Activated B cell treated with CpG ODN at 0.5 μM for 24 hours (primary cell): ENCODE results near the gene ASF1A. TPM values are rescaled to one million over a fixed set of nuclear protein-coding genes. Genes with fewer than 3 reads are reported as not detected.

ENCODE experiments used
- ATAC-seq: fragments of 200-7000 bp; cut with Tn5 transposase; one replicate; pipeline ENCODE4 v1.10.0; 2021; ENCODE audit warnings: low read depth, mild to moderate bottlenecking, moderate library complexity
- CTCF ChIA-PET: fragments of 350-600 bp; sonication (Branson Sonifier 250); formaldehyde crosslinking; loops from one replicate; lab custom pipeline; 2021; ENCODE audit warnings: antibody characterized with exemption; lab: Charles Lee
- POLR2A ChIA-PET: fragments of 350-600 bp; sonication (Branson Sonifier 250); formaldehyde crosslinking; loops from one replicate; lab custom pipeline; 2021; ENCODE audit warnings: antibody characterized with exemption; lab: Charles Lee
- DNase-seq: peaks from one replicate; pipeline ENCODE4 v3.0.0; 2022
- H3K27ac Mint-ChIP-seq: one replicate; pipeline ENCODE4 v1.8.0; 2020; ENCODE audit warnings: mixed read lengths
- H3K27me3 Mint-ChIP-seq: one replicate; pipeline ENCODE4 v1.8.0; 2021; ENCODE audit warnings: mixed read lengths
- H3K36me3 Mint-ChIP-seq: one replicate; pipeline ENCODE4 v1.8.0; 2021; ENCODE audit warnings: low read depth, mixed read lengths
- H3K4me1 Mint-ChIP-seq: one replicate; pipeline ENCODE4 v1.8.0; 2021; ENCODE audit warnings: mixed read lengths
- H3K4me3 Mint-ChIP-seq: one replicate; pipeline ENCODE4 v1.8.0; 2020; ENCODE audit warnings: mild to moderate bottlenecking, mixed read lengths
- H3K9me3 Mint-ChIP-seq: one replicate; pipeline ENCODE4 v1.8.0; 2020; ENCODE audit warnings: mixed read lengths
- CTCF ChIP-seq: fragments of 200-600 bp; IDR thresholded peaks from one replicate; pipeline ENCODE4 v1.8.0; 2022; ENCODE audit warnings: antibody characterized with exemption, mild to moderate bottlenecking
- intact Hi-C: fragments of 100-400 bp; cut with micrococcal nuclease; formaldehyde crosslinking; loops from one replicate; pipeline ENCODE4 v1.15.1; 2024
- total RNA-seq: library from RNA; stranded (reverse); gene quantifications from 2 replicates; pipeline ENCODE4 v1.2.3, GENCODE V29; 2022

ASF1A gene
- total RNA-seq, 1 donor from 2014 or later = 13.1 TPM

- ChIA-PET POLR2A (interaction anchor here (0.7 to 3.5 kb wide), 5 partner anchors 11 to 421 kb away, joined by 3 to 36 read pairs (median 6); partner anchors contain the start of gene MCM9), CTCF (interaction anchor here (2.4 kb wide), 1 partner anchor 93 kb away, joined by 10 read pairs; no protein-coding TSS in a partner anchor)
- intact Hi-C loops = loop anchor here (1.0 to 10.0 kb wide), 2 partner anchors 452 to 1218 kb away; partner anchors contain the start of gene NUS1
- no peak for TF ChIP-seq CTCF
- no peak for DNase-seq
- peaks cover 14% of the 10 kb centered on the region for H3K36me3 Mint-ChIP-seq
- no peaks in the 10 kb centered on the region for H3K9me3 Mint-ChIP-seq
- no peaks in the 10 kb centered on the region for H3K27me3 Mint-ChIP-seq
- H3K4me1 Mint-ChIP-seq = peaks cover 62% of the 10 kb centered on the region
- ATAC-seq = peak; percentile 10
- peak overlapping the region; percentile 99 for H3K4me3 Mint-ChIP-seq
- peak overlapping the region; percentile 90 for H3K27ac Mint-ChIP-seq
These were observed 717 bp upstream of the ASF1A start for GRCh38 chr6:118893064-118893806.

GRCh38 chr6:118894425-118895260, 691 bp downstream of the ASF1A start:
- ATAC-seq (peak; percentile 67), DNase-seq (peak; percentile 71)
- TF ChIP-seq CTCF = no peak
- peak overlapping the region; percentile 90 for H3K27ac Mint-ChIP-seq
- no peaks in the 10 kb centered on the region for H3K27me3 Mint-ChIP-seq
- intact Hi-C loops = loop anchor here (1.0 to 10.0 kb wide), 9 partner anchors 41 to 1220 kb away; partner anchors contain the start of genes CEP85L, FAM184A, MAN1A1 and MCM9
- H3K4me1 Mint-ChIP-seq = peaks cover 64% of the 10 kb centered on the region
- no peaks in the 10 kb centered on the region for H3K9me3 Mint-ChIP-seq
- H3K36me3 Mint-ChIP-seq = peaks cover 23% of the 10 kb centered on the region
- peak overlapping the region; percentile 99 for H3K4me3 Mint-ChIP-seq
- POLR2A ChIA-PET = interaction anchor here (0.5 to 3.5 kb wide), 10 partner anchors 12 to 243 kb away, joined by 3 to 36 read pairs (median 6); partner anchors contain the start of genes CEP85L and MCM9
- CTCF ChIA-PET = interaction anchor here (1.4 to 2.4 kb wide), 2 partner anchors 12 to 94 kb away, joined by 4 to 10 read pairs; no protein-coding TSS in a partner anchor

- no peaks in the 10 kb centered on the region for H3K27me3 Mint-ChIP-seq
- H3K4me3 Mint-ChIP-seq = peak overlapping the region; percentile 99
- DNase-seq = no peak
- H3K36me3 Mint-ChIP-seq = peaks cover 27% of the 10 kb centered on the region
- intact Hi-C loops = loop anchor here (2.0 to 10.0 kb wide), 3 partner anchors 184 to 1220 kb away; partner anchors contain the start of genes FAM184A and NUS1
- no peak for ATAC-seq
- no peak for TF ChIP-seq CTCF
- no peaks in the 10 kb centered on the region for H3K9me3 Mint-ChIP-seq
- CTCF ChIA-PET = interaction anchor here (1.4 to 2.4 kb wide), 2 partner anchors 13 to 95 kb away, joined by 4 to 10 read pairs; no protein-coding TSS in a partner anchor
- H3K4me1 Mint-ChIP-seq = peaks cover 61% of the 10 kb centered on the region
- POLR2A ChIA-PET = interaction anchor here (0.5 to 3.5 kb wide), 10 partner anchors 13 to 244 kb away, joined by 3 to 36 read pairs (median 6); partner anchors contain the start of genes CEP85L and MCM9
- H3K27ac Mint-ChIP-seq = peak overlapping the region; percentile 86
These were observed 1.3 kb downstream of the ASF1A start for GRCh38 chr6:118895261-118895560.

GRCh38 chr6:118895859-118896258, 1.9 kb downstream of the ASF1A start:
- TF ChIP-seq CTCF = no peak
- peak overlapping the region; percentile 69 for H3K27ac Mint-ChIP-seq
- H3K9me3 Mint-ChIP-seq = no peaks in the 10 kb centered on the region
- peaks cover 62% of the 10 kb centered on the region for H3K4me1 Mint-ChIP-seq
- DNase-seq (no peak), ATAC-seq (no peak)
- intact Hi-C loops = loop anchor here (1.0 to 10.0 kb wide), 4 partner anchors 96 to 1221 kb away; partner anchors contain the start of genes FAM184A and NUS1
- H3K36me3 Mint-ChIP-seq = peaks cover 33% of the 10 kb centered on the region
- CTCF ChIA-PET = interaction anchor here (0.8 to 2.8 kb wide), 6 partner anchors 30 to 331 kb away, joined by 3 to 13 read pairs (median 4); no protein-coding TSS in a partner anchor
- peak overlapping the region; percentile 64 for H3K4me3 Mint-ChIP-seq
- POLR2A ChIA-PET = interaction anchor here (1.3 to 2.6 kb wide), 6 partner anchors 15 to 187 kb away, joined by 3 to 13 read pairs (median 8); partner anchors contain the start of gene MCM9
- H3K27me3 Mint-ChIP-seq = no peaks in the 10 kb centered on the region
